NCI-H748 (cell line): ENCODE results near the gene RBM6.
"Not testable (repeated sequence)": the region's sequence is repeated elsewhere in the genome, so short reads cannot be mapped to it uniquely, and the experiment has no call there.

Experiments
- DNase-seq: peaks from one replicate; lab custom pipeline; 2025; ENCODE audit not compliant: unreplicated experiment; lab: John Stamatoyannopoulos, UW

RBM6 gene

DNA sequence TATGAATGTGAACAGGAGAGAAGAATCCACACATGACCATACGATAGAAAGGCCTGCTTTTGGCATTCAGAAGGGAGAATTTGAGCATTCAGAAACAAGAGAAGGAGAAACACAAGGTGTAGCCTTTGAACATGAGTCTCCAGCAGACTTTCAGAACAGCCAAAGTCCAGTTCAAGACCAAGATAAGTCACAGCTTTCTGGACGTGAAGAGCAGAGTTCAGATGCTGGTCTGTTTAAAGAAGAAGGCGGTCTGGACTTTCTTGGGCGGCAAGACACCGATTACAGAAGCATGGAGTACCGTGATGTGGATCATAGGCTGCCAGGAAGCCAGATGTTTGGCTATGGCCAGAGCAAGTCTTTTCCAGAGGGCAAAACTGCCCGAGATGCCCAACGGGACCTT is 28.4 kb downstream of the RBM6 start:
- no peak for DNase-seq

DNA sequence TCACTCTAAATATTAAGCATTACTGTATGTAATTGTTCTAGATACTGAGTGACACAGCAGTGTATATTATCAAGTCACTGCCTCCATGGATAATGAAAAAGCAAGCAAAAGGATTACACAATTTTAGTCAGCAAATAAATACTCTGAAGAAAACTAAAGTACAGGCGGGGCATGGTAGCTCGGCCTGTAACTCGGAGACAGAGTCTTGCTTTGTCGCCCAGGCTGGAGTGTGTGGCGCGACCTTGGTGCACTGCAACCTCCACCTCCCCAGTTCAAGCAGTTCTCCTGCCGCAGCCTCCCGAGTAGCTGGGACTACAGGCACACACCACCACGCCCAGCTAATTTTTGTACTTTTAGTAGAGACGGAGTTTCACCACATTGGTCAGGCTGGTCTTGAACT is 32.7 kb downstream of the RBM6 start:
- DNase-seq: no peak

DNA sequence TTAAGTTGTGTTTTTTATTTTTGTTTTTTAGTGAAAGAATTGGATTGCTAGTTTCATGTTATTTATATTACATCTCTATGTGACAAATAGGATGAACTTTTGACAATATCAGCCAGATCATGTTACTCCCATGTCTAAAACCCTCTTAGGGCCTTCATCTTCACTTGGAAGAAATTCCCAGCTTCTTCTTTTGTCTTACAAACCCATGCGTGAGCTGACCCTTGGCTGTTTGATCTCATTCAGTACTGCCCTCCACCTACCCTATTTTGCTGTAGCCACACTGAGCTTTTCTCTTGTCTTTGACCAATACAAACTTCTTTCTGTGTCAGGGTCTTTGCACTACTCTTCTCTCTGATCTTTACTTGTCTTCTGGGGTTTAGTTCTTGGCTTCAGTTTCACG is 37.0 kb downstream of the RBM6 start:
- DNase-seq: no peak

DNA sequence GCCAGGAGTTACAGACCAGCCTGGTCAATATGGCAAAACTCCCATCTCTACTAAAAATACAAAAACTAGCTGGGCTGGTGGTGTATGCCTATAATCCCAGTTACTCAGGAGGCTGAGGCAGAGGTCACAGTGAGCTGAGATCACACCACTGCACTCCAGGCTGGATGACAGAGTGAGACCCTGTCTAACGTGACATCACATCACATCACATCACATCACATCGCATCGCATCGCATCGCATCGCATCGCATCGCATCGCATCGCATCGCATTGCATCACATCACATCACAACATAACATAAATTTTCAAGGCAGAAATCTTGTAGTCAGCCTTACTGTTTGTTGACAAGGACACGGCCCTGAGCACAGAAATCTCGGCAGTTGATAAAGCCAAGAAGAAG is 44.4 kb downstream of the RBM6 start:
- no peak for DNase-seq

DNA sequence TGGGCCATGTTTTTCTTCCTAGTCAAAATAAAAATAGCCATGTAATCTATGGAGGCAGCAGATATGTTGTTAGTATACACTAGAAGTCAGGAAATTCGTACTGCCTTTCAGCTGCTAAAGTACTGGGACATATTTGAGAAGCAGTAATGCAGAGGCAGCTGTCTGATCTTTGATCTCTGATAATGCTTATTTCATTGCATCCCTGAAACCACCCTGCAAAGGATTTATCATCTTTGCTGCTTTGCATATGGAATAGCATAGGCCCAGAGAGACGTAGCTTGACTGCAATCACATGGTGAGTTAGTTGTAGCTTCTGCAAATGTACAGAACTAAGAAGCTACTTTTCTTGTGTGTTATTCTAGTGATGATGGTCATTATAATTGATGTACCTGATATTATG is 52.4 kb downstream of the RBM6 start:
- no peak for DNase-seq

DNA sequence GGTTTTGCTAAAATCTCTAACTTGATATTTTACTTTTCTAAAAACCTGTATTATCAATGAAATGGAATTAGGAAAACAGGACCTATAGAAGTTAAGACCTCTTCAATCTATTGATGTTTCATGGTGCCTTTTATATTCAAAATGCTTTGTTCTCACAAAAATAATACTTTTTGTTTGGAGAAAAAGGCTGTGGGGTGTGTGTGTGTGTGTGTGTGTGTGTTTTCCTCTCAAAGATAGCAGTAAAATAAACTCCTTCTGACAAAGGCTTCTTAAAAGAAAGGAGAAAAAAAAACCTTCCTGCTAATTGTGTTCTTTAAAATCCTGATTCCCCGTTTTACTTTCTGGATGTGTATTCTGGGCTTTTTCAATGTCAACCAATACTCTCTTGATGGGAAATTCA is 54.5 kb downstream of the RBM6 start:
- DNase-seq: no peak

DNA sequence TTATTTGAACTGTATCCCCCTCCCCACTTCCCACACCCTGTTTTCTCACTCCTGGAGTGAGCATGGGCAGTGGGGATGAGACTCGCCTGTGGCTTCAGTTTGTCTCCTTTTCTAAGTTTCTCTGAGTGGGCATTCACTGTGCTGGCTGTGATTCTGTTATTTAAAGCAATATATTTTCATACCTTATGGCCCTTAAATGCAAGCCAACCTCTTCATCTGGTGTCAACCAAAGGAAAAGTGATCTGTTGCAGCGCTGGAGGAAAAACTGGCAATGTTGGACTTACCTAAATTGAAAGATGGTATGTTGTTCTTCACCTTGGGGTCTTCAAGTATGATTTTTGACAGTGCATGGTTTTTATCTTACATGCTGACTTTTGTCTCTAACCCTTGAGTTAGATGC is 56.1 kb downstream of the RBM6 start:
- DNase-seq: no peak

DNA sequence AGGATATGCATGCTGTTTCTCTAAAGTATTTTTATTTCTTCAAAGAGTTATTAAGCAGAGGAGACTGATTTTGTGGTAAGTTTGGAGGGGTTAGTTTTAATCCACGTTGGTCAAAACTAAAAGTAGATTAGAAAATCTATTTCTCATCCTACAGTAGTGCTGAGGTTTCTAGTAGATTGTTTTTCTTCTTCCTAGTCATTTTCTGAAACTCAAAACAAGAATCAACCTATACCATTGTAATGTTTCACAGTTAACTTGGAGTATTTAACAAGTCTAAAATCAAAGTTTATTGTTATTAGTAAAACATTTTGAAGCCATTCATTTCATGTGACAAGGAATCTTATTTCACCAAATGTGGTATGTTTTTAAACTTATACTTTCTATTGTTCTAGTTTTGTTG is 57.9 kb downstream of the RBM6 start:
- no peak for DNase-seq

DNA sequence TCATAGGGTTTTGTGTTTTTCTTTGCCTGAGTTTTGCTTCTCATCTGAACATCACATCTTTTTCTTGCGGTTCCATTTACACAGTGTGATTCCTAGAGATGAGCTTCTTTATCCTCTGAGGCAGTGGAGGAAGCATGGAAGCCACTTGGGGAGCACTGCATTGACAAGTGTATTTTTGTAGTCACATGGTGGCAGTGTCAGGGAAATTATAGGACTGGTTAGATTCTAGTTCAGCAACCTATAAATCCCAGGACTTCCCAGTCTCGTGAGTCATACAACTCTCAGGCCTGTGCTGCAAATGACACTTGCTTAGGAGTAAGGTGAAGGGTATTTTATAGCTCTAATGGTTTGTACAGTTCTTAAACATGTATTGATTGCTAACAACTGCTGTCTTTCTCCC is 58.4 kb downstream of the RBM6 start:
- no peak for DNase-seq

DNA sequence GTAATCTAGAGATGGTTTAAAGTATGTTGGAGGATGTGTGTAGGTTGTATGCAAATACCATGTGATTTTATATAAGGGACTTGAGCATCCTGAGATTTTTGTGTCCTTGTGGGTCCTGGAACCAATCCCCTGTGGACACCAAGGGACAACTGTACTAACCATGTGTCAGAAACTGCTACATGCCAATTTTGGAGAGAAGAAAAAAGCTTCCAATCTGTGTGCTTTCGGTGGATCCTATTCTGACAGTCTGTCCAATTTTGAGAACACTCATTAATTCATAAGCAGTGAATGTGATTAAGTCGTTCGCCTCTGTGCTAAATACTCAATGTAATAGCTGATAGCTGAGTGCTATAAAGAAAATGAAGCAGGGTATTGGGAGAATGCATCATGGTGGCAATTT is 61.6 kb downstream of the RBM6 start:
- DNase-seq: no peak

DNA sequence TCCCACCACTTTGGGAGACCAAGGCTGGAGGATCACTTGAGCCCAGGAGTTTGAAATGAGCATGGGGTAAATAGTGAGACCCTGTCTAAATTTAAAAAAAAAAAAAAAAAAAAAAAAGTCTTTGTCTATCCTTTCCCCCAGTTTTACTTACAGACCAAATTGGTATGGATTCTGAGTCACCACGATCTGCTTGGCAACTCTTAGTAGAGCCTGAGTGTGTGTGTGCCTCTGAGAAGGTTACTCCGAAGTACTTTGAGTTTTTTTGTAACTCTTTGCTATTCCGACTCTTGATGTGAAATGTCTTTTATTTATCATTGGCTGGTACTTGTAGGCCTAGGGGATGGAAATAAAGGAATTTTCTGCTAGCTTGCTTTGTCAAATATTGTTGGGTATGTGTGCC is 63.3 kb downstream of the RBM6 start:
- DNase-seq: no peak

DNA sequence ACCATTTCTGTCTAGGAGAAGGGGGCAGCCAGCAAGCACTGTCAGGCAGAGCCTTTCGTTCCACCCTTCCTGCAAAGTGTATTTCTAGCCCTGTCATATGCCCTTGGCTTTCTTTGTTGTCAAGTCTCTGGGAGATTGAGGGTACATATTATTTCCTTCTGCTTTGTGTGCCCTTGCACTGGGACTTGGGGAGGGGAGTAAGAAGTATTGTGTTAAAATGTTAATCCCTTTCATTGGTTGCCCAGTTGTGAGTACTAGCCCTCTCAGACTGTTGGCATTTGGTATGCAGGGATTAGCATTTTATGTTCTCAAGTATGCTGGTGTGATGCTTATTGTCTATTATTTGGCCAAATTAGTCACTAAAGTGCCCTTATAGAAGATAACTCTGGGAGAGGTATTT is 63.9 kb downstream of the RBM6 start:
- no peak for DNase-seq

DNA sequence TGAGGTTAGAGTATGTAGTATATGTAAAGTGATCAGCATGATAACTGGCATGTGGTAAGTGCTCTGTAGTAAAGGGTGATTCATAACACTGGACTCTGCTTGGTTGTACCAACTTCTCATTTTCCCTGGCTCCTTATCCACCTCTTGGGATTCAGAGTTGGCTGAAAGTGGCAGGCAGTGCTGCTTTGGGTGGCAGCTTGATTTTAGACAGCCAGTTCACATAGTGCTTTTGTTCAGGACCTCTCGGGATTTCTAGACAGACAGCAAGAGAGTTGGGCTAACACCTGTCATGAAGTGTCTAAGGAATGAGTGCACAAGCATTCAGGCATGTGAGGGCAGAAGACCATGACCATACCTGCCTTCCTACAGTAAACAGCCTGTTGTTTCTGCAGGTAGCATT is 69.0 kb downstream of the RBM6 start:
- no peak for DNase-seq

DNA sequence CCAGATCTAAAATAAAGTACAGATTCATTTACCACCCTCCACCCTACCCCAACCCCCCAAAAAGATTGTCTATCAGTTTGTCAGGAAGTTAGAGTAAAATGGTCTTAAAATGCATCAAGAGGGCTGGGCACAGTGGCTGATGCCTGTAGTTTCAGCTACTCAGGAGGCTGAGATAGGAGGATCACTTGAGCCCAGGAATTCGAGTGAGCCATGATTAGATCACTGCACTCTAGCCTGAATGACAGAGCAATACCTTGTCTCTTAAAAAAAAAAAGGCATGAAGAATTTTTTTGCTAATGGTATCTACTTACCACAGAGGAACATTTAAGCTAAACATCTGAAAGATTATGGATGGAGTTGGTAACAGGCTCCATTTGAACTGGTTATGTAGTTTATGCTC is 71.0 kb downstream of the RBM6 start:
- no peak for DNase-seq

DNA sequence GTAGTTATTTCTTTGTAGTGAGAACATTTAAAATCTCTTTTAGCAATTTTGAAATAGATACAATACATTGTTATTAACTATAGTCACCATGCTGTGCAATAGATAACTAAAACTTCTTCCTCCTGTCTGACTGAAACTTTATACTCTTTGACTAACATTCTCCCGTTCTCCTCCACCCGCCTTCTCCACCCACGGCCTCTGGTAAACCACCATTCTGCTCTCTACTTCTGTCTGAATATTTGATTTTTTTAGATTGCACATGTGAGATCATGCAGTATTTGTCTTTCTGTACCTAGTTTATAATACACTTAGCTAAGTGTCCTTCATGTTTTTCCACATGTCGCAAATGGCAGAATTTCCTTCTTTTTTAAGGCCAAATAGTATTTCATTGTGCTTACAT is 76.0 kb downstream of the RBM6 start:
- no peak for DNase-seq

DNA sequence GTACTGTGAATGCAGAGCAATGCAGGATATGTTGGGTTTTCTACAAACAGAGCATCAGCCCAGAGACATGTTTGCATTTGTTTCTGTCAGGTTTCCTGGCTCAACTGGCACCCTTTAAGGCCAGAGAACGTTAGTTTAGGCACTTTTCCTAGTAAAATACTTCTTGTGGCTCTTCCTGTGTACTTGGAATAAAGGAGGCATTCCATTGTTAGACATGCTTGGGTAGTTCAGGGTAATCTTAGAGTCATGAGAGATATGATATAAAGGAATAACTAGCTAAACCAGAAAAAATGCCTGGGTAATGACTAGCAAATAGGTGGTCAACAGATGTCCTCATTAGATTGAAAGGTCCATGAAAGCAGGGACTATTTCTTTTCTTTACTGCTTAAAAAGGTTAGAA is 88.4 kb downstream of the RBM6 start:
- DNase-seq: no peak

DNA sequence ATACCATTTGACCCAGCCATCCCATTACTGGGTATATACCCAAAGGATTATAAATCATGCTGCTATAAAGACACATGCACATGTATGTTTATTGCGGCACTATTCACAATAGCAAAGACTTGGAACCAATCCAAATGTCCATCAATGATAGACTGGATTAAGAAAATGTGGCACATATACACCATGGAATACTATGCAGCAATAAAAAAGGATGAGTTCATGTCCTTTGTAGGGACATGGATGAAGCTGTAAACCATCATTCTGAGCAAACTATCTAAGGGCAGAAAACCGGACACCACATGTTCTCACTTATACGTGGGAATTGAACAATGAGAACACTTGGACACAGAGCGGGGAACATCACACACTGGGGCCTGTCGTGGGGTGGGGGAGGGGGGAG is 91.3 kb downstream of the RBM6 start:
- not testable (repeated sequence) for DNase-seq

DNA sequence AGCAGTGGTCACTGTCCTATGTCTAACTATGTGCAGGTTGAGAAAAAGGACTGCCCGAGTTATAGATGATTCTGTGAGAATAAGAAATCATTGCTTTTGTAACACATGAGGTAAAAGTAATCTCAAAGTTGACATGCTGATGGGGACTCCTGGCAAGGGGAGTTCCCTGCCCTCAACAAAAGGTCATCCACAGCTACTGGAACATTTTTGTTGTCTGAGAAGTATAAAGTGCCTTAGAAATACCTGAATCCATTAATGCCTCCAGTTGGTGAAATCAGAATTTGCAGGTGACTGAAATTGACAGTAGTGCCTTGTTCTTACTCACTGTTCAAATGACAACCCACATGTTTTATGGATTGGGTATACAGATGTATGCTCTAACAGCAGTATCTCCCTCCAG is 105.0 kb downstream of the RBM6 start:
- no peak for DNase-seq

DNA sequence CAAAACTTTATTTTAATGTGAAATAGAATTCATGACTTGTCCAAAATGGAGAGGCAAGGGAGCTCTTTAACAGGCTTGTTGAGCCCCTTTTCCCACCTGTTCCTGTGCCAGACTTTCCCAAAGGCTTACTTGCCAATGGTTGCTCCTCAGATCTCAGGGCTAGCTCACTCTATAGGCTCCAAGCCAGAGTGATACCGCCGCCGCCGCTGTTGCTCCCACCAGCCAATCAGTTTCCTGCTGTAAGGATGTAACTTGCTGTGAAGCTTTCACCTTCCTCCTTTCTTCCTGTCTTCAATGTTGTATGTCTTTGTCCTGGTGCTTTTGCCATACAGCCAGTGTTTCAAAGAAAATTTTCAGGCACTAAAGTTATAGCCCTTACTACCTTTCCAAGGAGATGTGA is 107.5 kb downstream of the RBM6 start:
- no peak for DNase-seq

DNA sequence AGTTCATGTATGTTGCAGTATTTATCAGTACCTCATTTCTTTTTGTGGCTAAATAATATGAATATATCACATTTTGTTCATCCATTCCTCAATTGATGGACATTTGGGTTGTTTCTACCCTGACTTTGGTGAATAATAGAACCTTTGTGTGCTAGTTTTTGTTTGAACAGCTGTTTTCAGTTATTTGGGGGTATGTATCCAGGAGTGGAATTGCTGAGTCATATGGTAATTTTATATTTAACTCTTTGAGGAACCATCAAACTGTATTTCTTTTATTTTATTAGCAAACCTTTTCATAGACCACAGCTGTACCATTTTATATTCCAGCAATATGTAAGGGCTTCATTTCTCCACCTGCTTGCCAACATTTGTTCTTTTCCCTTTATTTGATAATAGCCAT is 110.4 kb downstream of the RBM6 start:
- DNase-seq: peak; percentile 44

DNA sequence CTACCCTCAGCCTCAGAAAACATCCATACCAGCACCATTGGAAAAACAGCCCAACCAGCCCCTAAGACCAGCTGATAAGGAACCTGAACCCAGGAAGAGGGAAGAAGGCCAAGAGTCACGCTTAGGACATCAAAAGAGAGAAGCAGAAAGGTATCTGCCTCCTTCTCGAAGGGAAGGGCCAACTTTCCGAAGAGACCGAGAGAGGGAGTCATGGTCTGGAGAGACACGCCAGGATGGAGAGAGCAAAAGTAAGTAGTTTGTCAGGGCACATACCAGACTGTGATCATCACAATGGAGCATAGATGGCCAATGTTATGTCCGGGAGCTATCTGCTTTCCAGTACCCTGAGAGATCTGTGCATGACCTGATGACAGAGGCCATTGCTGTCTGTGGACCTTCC is 117.8 kb downstream of the RBM6 start:
- DNase-seq: no peak

DNA sequence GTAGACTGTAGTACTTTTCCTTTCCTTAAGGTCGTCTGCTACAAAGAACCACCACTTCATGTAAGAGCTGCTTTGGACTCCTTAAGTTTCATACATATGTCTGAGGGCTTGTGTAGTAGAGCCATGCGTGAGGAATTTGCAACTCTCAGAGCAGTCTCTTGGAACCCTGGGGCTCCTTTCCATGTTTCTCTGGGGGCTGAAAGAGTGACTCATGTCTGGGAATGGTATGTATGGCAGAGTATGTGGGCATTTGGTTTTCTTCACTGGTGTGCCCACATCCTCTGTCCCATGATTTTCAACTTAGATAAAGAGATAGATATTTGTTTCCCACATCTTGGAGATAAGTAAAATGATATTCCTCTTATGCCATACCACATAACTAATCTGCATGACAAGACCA is 128.2 kb downstream of the RBM6 start:
- DNase-seq: no peak

DNA sequence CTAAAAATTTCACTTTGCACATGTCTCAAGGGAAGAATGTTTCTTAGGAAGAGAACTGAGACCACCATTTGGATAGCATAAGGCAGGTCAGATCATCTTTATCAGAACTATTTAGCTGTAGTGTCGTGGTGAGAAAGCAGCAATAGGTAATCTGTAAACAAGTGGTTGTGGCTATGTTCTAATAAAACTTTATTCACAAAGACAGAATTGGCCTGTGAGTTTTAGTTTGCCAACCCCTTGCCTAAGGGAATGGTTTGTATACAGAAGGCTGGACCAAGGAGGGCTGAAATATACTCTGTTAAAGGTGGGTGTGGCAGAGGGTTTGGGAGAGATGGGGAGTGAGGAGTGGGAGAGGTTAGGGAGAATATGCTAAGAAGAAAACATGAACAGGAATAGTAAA is 138.1 kb downstream of the RBM6 start:
- DNase-seq: no peak

DNA sequence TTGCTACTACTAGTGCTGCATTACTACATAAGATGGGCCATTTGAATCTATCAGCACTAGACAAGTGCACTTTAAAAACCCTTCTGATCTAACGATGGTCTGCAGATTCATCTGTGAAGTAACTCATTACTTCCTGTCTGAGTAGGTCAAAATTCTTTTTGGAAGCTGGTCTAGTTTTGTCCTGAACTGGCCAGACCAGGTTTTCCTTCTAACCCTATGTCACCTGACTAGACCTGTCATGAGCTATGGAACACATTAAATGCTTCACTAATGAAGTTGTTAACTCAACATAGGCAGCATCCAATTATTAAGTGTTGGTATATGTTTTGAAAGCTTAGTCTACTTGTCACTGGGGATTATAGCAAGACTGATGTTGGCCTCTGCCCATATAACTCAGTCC is 138.7 kb downstream of the RBM6 start:
- no peak for DNase-seq
